Stimulated activated CD8-positive, alpha-beta memory T cell treated with anti-CD3 and anti-CD28 coated beads, Interleukin-15, amount 100 ng/mL, for 1 hour (primary cell): ENCODE measurements around the gene FGF1.

Experiments used
- DNase-seq: peaks from one replicate; pipeline ENCODE4 v3.0.0-alpha.2; 2020; ENCODE audit warnings: low read depth

Gene FGF1

DNA sequence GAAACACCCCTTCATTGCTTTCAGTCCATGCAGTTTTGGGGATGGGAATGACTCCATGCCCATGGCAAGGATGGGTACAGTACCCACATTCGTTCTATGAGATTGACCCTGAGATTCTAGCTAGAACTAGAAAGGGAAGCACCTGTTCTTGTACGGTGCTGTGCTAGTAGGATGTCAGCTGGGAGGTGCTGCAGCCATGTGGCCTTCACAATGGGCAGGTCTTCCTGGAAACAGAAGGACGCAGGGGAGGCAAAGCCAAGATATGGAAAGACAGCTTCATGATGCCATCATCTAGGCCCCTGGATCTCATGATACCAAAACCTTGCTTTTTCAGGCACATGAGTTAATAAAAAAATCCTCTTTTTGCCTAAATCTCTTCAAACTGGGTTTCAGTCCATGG is 10.5 kb upstream of the FGF1 start:
- no peak for DNase-seq

DNA sequence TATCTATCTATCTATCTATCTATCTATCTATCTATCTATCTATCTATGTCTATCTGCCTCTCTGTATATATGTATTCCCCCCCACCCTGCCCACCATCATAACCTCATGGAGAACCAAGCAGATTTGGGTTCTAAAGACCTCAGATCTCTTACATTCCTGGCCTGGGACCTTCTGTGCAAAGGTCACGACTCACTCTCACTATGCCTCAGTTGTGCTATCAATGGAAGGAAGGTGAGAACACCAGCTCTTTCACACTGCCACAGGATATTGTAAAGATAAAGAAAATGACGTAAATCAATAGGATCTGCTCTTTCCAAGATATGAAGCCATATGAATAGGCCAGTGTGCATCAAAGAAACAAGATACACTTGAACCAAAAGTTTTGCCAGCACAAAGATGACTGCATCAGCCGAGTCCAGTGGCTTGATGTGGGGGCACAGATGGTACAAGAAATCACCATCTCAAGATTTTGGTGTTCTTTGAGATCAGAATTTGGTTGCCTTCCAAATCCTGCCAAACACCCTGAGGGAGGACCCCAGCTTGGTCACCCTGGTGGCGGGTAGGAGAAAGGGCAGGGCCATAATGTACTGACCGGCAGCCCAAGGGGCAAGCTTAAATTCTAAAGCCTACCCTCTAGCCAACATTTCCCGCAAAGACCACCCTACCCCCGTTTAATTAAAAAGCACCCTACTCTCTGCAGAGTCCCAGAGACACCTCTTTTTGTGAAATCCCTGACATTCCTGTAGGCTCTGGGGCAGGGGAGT is 8.4 kb upstream of the FGF1 start:
- no peak for DNase-seq

DNA sequence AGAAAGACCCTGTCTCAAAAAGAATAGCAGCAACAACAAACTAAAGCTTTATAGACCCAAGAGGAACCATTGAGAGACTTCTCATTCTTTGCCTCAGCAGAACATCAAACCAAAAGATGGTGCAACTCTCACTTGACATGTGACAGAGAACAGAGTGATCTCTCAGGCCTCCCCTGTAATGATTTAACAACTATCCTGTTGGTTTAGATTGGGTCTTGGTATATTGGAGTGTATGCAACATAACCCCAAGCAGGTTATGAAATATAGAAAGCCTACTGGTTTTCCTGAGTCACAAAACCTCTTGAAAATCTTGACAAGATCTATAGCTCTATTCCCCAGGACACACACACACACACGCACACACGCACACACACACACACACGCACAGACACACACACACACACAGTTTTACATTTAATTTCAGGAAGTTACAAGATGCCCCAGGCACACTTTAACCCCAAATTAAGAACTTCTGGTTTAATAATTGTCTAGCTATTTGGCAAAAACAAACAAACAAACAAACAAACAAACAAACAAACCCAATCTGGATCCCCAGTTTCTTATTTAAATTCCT is 6.5 kb upstream of the FGF1 start:
- no peak for DNase-seq

DNA sequence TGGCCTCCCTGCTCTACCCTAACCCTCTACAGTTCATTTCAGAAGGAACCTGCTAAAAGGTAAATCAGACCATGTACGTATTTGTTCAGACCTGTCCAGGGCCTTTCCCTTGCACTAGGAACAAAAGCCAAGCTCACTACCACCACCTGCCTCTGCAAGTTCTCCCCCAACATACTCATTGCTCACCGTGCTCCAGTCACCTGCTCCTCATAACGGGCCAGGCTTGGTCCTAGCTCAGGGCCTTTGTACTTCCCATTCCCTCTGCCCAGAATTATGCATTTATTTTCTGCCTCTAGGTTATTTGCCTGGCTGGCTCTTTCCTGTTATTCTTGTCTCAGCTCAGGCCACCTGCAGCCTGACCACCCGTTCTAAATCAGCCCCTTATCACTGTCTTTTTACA is 4.8 kb upstream of the FGF1 start:
- no peak for DNase-seq

GRCh38 chr5:142689081-142689480 is 3.2 kb upstream of the FGF1 start:
- DNase-seq, result no peak

- DNase-seq, result no peak
Measured at GRCh38 chr5:142688281-142688989, 2.5 kb upstream of the FGF1 start.

- DNase-seq, result no peak
Measured at GRCh38 chr5:142686968-142687367, 1.1 kb upstream of the FGF1 start.

- no peak for DNase-seq
Measured at GRCh38 chr5:142686210-142686734, 382 bp upstream of the FGF1 start.

DNA sequence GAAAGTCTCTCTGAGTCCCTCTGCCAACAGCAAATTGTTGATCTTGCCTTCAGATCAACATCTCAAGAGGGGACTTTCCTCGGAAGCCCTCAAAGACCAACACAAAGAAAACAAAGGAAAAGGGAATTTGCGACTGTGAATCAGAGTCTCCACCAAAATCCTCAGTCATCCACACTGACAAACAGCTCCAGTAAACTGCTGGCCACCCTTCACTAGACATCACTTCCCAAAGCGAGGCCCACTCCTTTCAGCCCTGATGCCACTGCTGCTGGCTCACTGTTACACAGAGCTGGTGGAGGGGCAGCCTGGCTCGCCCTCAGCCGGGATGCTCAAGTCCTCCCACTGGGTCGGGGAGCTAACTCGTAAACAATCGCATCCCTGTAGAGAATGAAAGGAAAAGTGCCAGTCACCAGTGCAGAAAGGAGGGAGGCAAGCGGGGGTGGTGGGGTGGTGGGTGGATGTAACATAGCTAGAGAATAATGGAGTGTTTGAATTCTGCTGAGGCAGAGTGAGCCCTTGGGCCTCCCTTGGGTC is 1.3 kb downstream of the FGF1 start:
- DNase-seq, result no peak

- DNase-seq, result no peak
Measured at GRCh38 chr5:142683881-142684505, 1.9 kb downstream of the FGF1 start.

DNA sequence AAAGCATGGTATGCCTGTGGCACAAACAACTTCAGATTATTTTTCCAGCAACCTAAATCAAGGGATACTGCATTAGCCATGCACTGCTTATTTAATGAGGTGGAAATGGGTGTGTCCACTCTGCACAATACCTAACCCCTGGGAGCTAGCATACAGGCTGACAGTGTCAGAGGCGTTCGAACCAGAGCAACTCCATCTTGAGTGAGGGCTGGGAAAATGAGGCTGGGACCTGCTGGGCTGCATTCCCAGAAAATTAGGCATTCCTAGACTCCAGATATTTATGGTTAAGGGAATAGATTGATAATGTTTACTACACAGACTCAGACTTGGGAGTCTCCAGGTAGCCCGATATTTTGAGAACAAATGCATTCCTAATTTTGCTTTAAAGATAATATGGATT is 2.8 kb downstream of the FGF1 start:
- DNase-seq, result no peak

DNA sequence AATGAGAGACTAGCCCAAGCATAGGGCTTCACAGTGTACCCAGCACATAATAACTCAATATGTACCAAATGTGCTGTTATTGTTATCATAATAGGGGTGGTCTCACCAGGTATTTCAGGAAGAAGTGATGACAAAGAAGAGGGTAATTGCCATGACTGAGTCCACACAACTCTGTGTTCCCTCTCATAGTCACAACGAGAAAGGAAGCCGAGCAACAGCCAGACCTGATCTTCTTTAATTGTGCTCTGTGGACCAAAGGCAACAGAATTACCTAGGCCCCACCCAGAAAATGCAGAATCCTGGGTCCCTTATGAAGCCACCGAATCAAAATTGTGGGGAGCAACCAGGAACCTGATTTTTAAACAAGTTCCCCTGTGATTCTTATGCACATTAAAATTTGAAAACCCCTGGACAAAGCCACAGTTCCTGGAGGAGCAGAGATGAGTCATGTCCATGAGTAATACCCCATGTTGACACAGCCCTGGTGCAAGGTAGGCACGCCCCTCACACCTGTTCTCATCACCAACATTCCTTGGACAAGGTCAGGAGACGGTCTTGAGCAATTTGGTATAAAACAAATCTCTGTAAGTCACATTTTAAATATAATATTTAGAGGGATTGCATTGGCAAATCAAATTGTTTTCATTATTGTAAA is 5.2 kb downstream of the FGF1 start:
- DNase-seq, result no peak

DNA sequence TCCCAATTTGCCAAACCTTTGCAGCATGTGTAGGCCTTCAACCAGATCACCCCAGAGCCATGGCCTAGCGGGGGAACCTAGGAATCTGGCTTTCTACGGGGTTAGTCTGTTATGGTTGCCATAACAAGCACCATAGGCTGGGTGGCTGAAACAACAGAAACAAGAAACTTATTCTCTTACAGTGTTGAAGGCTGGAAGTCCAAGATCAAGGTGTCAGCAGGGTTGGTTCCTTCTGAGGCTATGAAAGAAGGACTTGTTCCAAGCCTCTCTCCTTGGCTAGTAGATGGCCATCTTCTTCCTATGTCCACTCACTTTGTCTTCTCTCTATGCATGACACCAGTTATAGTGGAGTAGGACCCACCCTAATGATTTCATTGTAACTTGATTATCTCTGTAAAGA is 6.1 kb downstream of the FGF1 start:
- no peak for DNase-seq

- DNase-seq, result no peak
Measured at GRCh38 chr5:142678529-142678928, 7.4 kb downstream of the FGF1 start.

GRCh38 chr5:142677198-142677597 is 8.7 kb downstream of the FGF1 start:
- no peak for DNase-seq

- no peak for DNase-seq
Measured at GRCh38 chr5:142676318-142676717, 9.6 kb downstream of the FGF1 start.

DNA sequence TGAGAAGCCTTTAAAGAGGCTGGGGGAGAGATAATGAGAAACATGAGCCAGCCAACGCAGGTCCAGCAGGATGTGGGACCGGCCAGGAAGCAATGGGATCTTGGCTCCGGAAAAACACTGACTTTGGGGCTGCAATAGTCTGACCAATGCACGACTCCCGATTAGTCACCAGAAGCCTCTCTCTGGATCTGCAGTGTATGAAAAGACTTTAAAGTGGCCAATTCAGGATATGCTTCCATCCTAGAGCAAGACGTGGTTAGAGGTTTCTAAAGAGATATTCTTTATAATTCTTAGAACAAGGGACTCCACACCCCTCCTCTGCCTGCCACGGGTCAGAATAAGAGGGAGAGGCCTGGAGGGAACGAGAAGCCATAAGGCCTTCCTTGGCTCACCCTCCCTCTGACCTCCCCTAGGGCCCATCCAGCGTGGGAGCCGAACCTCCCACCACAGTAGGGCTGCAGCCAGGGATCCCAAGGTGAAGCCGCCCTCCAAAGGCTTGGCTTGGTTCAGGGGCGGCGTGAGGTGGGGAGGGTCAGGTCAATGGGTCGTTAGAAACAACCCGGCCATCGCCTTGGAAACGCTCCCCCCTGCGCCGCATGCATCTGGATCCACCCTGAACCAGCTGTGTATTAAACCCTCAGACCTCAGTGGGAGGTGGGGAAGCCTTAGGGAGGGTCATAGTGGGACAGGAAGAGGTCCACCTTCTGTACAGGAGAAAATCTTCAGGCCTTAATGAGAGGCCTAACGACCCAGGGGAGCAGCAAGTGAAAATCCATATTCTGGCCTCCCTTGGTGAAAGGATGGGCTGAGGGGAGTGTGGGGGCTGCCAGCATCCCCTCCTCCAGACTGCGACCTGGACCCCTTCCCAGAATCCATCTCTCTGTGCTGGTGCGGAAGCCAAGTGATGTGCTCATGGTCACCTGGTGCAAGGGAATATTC is 11.1 kb downstream of the FGF1 start:
- no peak for DNase-seq

DNA sequence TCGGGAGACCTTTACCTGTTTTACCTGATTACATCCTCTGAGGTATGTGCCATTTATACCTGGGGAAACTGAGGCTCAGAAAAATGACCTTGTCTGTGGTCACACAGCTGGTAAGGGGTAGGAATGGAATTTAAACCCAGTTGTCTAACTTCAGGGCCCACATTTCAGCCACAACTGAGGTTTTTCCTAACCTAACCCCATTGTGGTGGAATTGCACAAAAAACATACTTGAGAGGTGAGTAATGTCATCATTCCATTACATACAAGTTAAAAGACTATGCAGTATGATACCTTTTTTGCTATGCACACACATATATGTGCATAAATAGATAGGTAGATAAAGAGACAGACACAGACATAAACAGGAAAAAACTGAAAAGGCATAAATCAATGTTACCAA is 14.1 kb downstream of the FGF1 start:
- no peak for DNase-seq

GRCh38 chr5:142671266-142671665 is 14.6 kb downstream of the FGF1 start:
- no peak for DNase-seq

DNA sequence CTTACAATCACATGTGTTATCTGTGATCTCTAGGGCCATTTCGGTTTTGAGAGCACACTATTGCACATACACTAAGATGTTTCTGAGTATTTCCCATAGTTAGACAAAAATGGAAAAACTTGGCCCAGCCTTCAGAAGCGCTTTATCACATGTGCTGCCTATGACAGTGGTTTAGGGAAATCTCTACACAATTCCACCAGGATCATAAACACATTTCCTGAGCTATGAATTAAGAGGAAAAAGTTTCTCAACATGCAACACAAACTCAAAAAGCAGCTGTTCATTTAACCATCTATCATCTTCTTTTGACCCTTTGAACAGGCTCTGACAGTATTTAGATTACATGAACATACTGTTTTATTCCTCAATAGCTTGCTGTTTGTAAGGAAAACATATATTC is 15.1 kb downstream of the FGF1 start:
- no peak for DNase-seq

GRCh38 chr5:142669477-142669876 is 16.4 kb downstream of the FGF1 start:
- DNase-seq, result no peak
